HepG2 (cell line): Measurements from ENCODE around the gene CCT3. TPM values are rescaled to one million over a fixed set of nuclear protein-coding genes. Genes with fewer than 3 reads are reported as not detected.

Experiments used
- AHR ChIP-seq: IDR thresholded peaks from 2 replicates; pipeline ENCODE4 v1.6.1; 2018; ENCODE audit warnings: missing genetic modification reagents, missing compliant biosample characterization
- ATM ChIP-seq: fragments of 450-650 bp; IDR thresholded peaks from 2 replicates; pipeline ENCODE4 v1.7.1; 2017; ENCODE audit warnings: mild to moderate bottlenecking, borderline replicate concordance
- CBX1 ChIP-seq: IDR thresholded peaks from one replicate; pipeline ENCODE4 v1.6.1; 2016; ENCODE audit warnings: antibody characterized with exemption, low read depth
- CHD4 ChIP-seq: fragments of 200-600 bp; sonication (generic); IDR thresholded peaks from 2 replicates; pipeline ENCODE4 v1.7.0; 2017; ENCODE audit warnings: mild to moderate bottlenecking, low read length, borderline replicate concordance
- GRHL1 ChIP-seq: sonication (generic); formaldehyde crosslinking; conservative IDR thresholded peaks from 2 replicates; pipeline ENCODE4 v1.8.0; 2022; ENCODE audit warnings: missing genetic modification reagents
- HIC2 ChIP-seq: sonication (generic); formaldehyde crosslinking; IDR thresholded peaks from 2 replicates; pipeline ENCODE4 v1.9.0; 2022; ENCODE audit warnings: low read depth, missing genetic modification reagents
- HMGXB3 ChIP-seq: sonication (generic); formaldehyde crosslinking; IDR thresholded peaks from 2 replicates; pipeline ENCODE4 v1.4.0; 2020; ENCODE audit warnings: missing genetic modification reagents, borderline replicate concordance
- NONO ChIP-seq, 2 experiments: fragments of 450-650 bp in 1 of 2; sonication (generic) in 1 of 2; formaldehyde crosslinking in 1 of 2; IDR thresholded peaks in 1 of 2; conservative IDR thresholded peaks in 1 of 2; 2 replicates each; pipeline versions ENCODE4 v1.6.1 to v1.8.0; 2017 to 2022; ENCODE audit warnings: mild to moderate bottlenecking in 1 of 2, missing genetic modification reagents in 1 of 2, moderate library complexity in 1 of 2
- PHF20 ChIP-seq: sonication (generic); formaldehyde crosslinking; IDR thresholded peaks from 2 replicates; pipeline ENCODE4 v1.5.0; 2020; ENCODE audit warnings: mild to moderate bottlenecking, missing genetic modification reagents
- SMAD1 ChIP-seq: sonication (generic); formaldehyde crosslinking; IDR thresholded peaks from 2 replicates; pipeline ENCODE4 v1.4.0; 2020; ENCODE audit warnings: missing genetic modification reagents, low read depth, mild to moderate bottlenecking, borderline replicate concordance
- ZNF337 ChIP-seq: sonication (generic); formaldehyde crosslinking; IDR thresholded peaks from 2 replicates; pipeline ENCODE4 v1.5.1; 2020; ENCODE audit warnings: missing genetic modification reagents, low read depth, mild to moderate bottlenecking, borderline replicate concordance
- ZNF550 ChIP-seq: sonication (generic); formaldehyde crosslinking; IDR thresholded peaks from 2 replicates; pipeline ENCODE4 v1.4.0; 2020; ENCODE audit warnings: mild to moderate bottlenecking, missing genetic modification reagents, borderline replicate concordance
- ZNF687 ChIP-seq: sonication (generic); formaldehyde crosslinking; IDR thresholded peaks from 2 replicates; pipeline ENCODE4 v1.5.1; 2020; ENCODE audit warnings: mild to moderate bottlenecking, missing genetic modification reagents, moderate library complexity
- polyA plus RNA-seq, 8 experiments: library from polyadenylated mRNA; depleted of rRNA in 3 of 8; stranded (reverse) in 7 of 8; unstranded in 1 of 8; fragments of >200 nt; fragmentation: Illumina TruSeq in 4 of 8; extraction: Trizol in 4 of 8; gene quantifications; 2 replicates each; pipeline versions ENCODE4 v1.2.1 to v1.2.3, GENCODE V29; 2011 to 2016; ENCODE audit warnings: low read depth in 4 of 8, missing spikeins in 1 of 8, mixed read lengths in 1 of 8; ENCODE audit not compliant: insufficient read depth in 1 of 8
- total RNA-seq, 5 experiments: library from RNA; depleted of rRNA; stranded (reverse); fragments of >200 nt; fragmentation: Illumina TruSeq; extraction: Trizol; gene quantifications; 2 replicates each; pipeline ENCODE4 v1.2.3, GENCODE V29; 2016; ENCODE audit warnings: low read depth in 1 of 5

Gene CCT3
- total and polyA plus RNA-seq, 2 of the 13 experiments (the other 11 are each of a cell fraction or from before 2014, with no cell fraction given): 319 to 615 TPM

GRCh38 chr1:156338180-156338976 lies at the start of gene CCT3, which contains the start of gene TSACC (continued):
- 0 out of 2 replicates have a peak, but pooled peaks have one; percentile 45 for TF ChIP-seq AHR (CRISPR knock-in tag)
- TF ChIP-seq NONO (IDR thresholded peaks at IDR 0.05): no peak
- TF ChIP-seq NONO (CRISPR knock-in tag; conservative IDR thresholded peaks at IDR 0.05): peak; percentile 49; the same call in 1 of the 2 replicates
- no peak for TF ChIP-seq GRHL1 (CRISPR knock-in tag)
- TF ChIP-seq SMAD1 (CRISPR knock-in tag): peak; percentile 6; the same call in 1 of the 2 replicates
- TF ChIP-seq CBX1: no peak
- TF ChIP-seq ZNF550 (CRISPR knock-in tag): no peak
- TF ChIP-seq ZNF687 (CRISPR knock-in tag): peak; percentile 93
- peak; percentile 35; the same call in 1 of the 2 replicates for TF ChIP-seq HMGXB3
- TF ChIP-seq HIC2 (CRISPR knock-in tag): no peak
- no peak for TF ChIP-seq CHD4
- peak; percentile 69 for TF ChIP-seq PHF20 (CRISPR knock-in tag)
- TF ChIP-seq ATM: no peak
- TF ChIP-seq ZNF337: peak; percentile 84; the same call in 1 of the 2 replicates
